ENCODE results near the gene WWOX. TPM values are rescaled to one million over a fixed set of nuclear protein-coding genes. Genes with fewer than 3 reads are reported as not detected.
"Not testable (repeated sequence)": the region's sequence is repeated elsewhere in the genome, so short reads cannot be mapped to it uniquely, and the experiment has no call there.

WWOX gene
- polyA plus RNA-seq (ENCODE audit: insufficient read length in 3 of 3), result 10 to 100 TPM; 36.2 to 37.9 (median 36.7) TPM
- long read RNA-seq, donor 1, partial matches to known transcripts, result 22 of 24 reads
- long read RNA-seq, donor 1, other reads (novel, unspliced or antisense), result 0 of 24 reads
- long read RNA-seq, donor 2, partial matches to known transcripts, result 11 of 16 reads
- long read RNA-seq, donor 2, other reads (novel, unspliced or antisense), result 0 of 16 reads
- long read RNA-seq, donor 3, transcript WWOX-216 (1 exons, 525 nt), result major isoform, 5 of 7 reads
- long read RNA-seq, donor 3, partial matches to known transcripts, result 0 of 7 reads
- long read RNA-seq, donor 3, other reads (novel, unspliced or antisense), result 0 of 7 reads
- long read RNA-seq, donor 4, partial matches to known transcripts, result 0 of 2 reads
- long read RNA-seq, donor 4, other reads (novel, unspliced or antisense), result 0 of 2 reads
- long read RNA-seq, donor 5, result 0 reads
- long read RNA-seq, donor 6, partial matches to known transcripts, result 17 of 23 reads
- long read RNA-seq, donor 6, other reads (novel, unspliced or antisense), result 0 of 23 reads
- long read RNA-seq, donor 7, partial matches to known transcripts, result 0 of 3 reads
- long read RNA-seq, donor 7, other reads (novel, unspliced or antisense), result 0 of 3 reads
- long read RNA-seq, donor 8, result 0 reads
- long read RNA-seq, donor 9, partial matches to known transcripts, result 21 of 25 reads
- long read RNA-seq, donor 9, other reads (novel, unspliced or antisense), result 0 of 25 reads
- long read RNA-seq, donor 10, partial matches to known transcripts, result 35 of 37 reads
- long read RNA-seq, donor 10, other reads (novel, unspliced or antisense), result 0 of 37 reads
- long read RNA-seq, donor 11, partial matches to known transcripts, result 14 of 19 reads
- long read RNA-seq, donor 11, other reads (novel, unspliced or antisense), result 0 of 19 reads
- long read RNA-seq, donor 12, partial matches to known transcripts, result 0 of 2 reads
- long read RNA-seq, donor 12, other reads (novel, unspliced or antisense), result 0 of 2 reads
- long read RNA-seq, donor 13, result 0 reads
- long read RNA-seq, donor 14, partial matches to known transcripts, result 18 of 22 reads
- long read RNA-seq, donor 14, other reads (novel, unspliced or antisense), result 0 of 22 reads
- long read RNA-seq, donor 15, partial matches to known transcripts, result 5 of 9 reads
- long read RNA-seq, donor 15, other reads (novel, unspliced or antisense), result 0 of 9 reads
- long read RNA-seq, donor 16, transcript WWOX-216 (1 exons, 525 nt), result major isoform, 8 of 23 reads
- long read RNA-seq, donor 16, partial matches to known transcripts, result 11 of 23 reads
- long read RNA-seq, donor 16, other reads (novel, unspliced or antisense), result 0 of 23 reads

DNA sequence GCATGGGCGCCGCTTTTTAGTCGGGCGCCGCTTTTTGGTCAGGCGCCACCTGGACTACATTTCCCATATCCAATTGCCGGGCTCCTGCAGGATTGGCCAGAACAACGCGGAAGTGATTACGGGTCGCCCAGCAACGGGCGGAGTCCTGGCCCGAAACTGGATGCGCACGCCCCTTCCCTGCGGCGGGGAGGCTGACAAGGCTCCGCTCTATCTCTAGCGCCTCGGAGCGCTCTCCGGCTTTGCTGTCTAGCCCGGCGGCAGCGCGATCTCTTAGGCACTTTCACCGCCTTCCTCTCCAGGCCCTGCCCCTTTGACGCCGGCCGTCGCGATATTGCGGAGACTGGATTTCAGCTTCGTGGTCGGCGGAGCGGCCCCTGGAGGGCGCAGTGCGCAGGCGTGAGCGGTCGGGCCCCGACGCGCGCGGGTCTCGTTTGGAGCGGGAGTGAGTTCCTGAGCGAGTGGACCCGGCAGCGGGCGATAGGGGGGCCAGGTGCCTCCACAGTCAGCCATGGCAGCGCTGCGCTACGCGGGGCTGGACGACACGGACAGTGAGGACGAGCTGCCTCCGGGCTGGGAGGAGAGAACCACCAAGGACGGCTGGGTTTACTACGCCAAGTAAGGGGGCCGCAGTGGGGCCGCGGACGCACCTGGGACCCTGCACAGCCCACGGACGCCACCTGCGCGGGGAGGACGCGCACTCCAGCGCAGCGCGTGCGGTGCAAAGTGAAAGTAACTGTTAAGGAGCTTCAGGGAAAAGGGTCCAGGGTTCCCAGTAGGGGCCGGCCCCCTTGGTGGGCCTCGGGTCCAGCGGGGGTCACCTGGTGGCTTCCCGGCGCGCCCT lies at the start of gene WWOX:
WWOX (plus strand) TSS at position 384 of the 841 bp plus-strand sequence.
- DNase-seq (ENCODE audit: extremely low read depth in 1 of 11, low read depth in 9 of 11, low spot score in 4 of 11), result peak; percentile 91 to 98 (median 96)

DNA sequence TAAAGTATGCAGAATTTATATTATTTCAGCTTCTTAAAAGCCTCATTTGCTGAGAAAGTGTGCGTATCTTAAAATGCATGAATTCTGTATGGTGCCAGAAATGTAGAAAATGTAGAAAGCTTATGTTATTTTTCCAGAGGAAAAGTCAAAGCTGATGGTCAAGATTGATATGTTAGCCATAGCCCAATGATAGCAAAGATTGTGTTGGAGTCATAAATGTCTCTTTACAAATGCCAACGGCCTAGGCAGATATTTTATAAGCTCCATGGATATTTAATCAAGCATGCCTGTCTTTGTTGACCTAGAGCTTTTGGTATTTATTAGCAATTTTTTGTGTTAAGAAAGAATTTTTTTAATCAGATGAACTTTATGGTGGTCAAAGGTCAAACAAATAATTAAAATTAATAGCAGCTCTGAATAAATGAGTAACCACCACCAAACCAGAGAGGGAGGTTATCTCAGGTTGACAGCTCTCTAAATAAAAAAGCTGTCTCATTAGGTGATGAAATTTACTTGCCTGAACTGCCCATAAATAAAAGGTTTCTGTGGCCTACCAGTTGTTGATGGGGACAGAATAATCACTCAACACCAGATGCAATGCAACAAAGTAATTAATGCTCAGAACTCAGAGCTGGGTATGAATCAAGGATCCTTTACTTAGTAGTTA lies 48.6 kb upstream of the WWOX start:
- DNase-seq (ENCODE audit: extremely low read depth in 1 of 11, low read depth in 9 of 11, low spot score in 4 of 11), result no peak

DNA sequence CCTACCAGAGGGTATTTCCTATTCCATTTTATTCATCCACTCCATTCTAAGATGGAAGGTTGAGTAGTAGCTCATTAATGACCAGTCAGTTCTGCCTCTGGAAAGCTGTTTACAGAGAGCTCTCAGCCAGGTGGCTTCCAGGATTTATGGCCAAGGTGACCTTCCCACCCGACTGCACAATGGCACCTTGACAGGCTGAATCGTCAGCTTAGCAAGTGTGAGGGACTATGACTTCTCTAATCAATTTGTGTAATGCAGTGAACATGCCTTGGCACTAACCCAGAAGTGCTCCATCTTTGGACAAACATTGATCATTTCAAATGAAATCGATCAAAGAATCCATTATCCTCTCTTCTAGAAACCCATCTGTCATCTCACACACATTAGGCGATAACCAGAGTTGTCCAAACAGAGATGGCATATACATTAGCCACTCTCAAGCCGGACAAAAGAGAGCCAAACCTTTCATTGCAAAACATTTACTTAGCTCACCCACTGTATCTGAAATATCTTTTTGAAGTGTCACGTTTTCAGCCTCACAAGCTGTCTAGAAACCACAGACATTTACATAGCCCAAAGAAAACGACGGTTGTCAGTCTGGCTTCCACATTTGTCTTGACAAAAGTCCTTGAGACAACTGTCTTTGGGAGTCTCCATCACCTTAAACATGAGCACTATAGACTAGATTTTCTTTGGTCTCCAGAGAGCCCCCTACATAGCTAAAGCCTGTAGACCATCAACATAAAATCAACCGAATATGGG lies 41.5 kb upstream of the WWOX start:
- no peak for DNase-seq (ENCODE audit: extremely low read depth in 1 of 11, low read depth in 9 of 11, low spot score in 4 of 11)

DNA sequence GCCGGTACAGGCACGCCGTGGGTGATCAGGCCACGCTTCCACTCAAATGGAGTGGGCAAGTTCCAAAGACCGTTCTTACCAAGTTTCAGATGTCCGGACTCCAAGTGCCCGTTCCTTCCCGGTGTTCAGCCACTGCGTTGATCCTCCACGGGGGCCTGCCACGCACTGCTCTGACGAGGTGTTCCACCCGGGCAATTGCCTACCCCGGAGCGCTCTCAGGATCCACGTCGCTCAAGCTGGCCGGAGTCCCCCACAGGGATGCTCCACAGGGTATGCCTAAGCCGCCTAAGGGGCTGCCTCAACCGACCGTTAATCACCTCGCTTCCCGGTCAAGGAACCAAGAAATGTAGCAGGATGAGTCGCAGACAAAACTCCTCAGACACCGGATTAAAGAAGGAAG lies 39.6 kb upstream of the WWOX start:
- DNase-seq (ENCODE audit: extremely low read depth in 1 of 11, low read depth in 9 of 11, low spot score in 4 of 11), result not testable (repeated sequence)

DNA sequence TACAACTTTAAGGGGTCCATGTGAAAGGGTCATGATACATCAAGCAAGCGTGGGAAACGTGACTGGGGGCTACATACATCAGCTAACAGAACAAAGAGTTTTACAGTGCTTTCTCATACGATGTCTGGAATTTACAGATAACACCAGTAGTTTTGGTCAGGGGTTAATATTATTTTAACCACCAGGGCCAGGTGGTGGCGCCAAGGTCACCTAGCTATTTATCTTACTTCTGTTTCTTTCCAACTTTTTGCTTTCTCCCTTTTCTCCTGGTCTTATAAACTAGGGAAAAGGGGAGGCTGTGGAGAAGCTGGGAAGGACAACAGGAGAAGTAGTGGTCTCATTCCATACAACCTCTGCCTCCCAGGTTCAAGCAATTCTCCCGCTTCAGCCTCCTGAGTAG lies 39.2 kb upstream of the WWOX start:
- DNase-seq (ENCODE audit: extremely low read depth in 1 of 11, low read depth in 9 of 11, low spot score in 4 of 11), result no peak

DNA sequence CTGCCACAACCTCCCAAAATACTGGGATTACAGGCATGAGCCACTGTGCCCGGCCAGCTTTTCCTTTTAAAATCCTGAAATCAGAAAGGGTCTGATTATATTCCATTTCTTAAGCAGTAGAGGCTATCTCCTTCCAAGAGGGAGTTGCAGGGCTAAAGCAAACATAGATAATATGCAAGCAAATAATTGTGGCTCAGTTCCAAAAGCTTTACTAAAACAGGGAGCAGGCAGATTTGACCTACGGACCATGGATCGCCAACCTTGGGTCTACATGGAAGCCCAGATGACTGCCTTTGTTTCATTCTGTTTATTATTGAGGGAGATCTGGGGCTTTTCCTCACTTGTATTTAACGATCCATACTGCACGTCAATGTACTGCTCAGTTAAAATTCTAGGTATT lies 38.6 kb upstream of the WWOX start:
- DNase-seq (ENCODE audit: extremely low read depth in 1 of 11, low read depth in 9 of 11, low spot score in 4 of 11), result no peak

DNA sequence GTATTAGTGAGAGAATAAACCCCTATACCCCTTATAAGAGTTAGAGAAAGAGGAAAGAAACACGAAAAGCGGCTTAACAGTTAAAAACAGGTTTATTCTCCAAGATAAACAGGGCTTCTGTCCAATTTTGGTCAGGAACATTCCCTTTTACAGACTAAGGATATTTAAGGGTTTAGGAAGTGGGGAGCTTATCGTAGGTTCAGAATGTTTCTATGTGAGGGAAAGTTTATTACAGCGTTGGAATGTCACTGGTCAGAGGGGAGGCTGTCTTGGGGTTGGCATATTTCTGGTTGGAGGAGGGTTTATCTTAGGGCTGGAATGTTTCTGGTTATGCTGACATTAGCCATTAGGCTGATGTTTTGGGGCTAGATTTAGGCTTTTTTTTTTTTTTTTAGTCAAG lies 34.1 kb upstream of the WWOX start:
- DNase-seq (ENCODE audit: extremely low read depth in 1 of 11, low read depth in 9 of 11, low spot score in 4 of 11), result peak in 1 of 11 donors; percentile 51

DNA sequence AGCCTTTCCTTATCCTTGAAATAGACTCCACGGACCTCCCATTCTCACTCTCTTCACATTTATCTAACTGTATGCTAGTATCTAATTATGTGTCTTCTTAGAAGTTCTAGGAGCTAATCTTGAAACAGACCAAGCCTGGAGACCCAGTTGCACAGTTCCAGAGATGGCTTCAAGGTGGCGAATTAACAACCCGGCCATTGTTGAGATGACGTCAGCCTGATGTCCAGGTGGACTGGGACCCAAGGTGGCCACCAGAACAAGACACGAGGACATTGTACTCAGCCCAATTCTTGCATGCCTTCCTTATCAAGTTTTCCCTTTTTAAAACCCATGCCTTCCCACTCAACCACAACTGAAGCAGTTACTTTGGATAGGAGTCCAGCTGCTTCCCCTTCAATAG lies 29.5 kb upstream of the WWOX start:
- no peak for DNase-seq (ENCODE audit: extremely low read depth in 1 of 11, low read depth in 9 of 11, low spot score in 4 of 11)

DNA sequence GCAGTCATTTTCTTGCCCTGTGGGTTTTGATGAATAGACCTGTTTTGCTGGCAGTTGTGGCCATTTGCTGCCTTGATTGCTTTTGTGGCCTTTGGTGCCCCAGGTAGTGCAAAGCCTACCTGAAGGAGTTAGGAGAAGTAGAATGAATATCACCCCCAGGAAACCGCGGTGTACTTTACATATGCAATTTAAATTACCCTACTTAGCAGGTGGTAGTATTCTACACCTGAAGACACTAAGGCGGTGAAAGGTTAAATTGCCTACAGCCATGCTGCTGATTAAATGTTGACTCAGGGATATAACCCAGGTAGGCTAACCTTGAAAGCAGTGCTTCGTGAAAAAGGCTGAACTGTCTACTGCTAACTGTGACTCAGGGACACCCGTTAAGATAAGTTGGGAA lies 27.2 kb upstream of the WWOX start:
- no peak for DNase-seq (ENCODE audit: extremely low read depth in 1 of 11, low read depth in 9 of 11, low spot score in 4 of 11)

DNA sequence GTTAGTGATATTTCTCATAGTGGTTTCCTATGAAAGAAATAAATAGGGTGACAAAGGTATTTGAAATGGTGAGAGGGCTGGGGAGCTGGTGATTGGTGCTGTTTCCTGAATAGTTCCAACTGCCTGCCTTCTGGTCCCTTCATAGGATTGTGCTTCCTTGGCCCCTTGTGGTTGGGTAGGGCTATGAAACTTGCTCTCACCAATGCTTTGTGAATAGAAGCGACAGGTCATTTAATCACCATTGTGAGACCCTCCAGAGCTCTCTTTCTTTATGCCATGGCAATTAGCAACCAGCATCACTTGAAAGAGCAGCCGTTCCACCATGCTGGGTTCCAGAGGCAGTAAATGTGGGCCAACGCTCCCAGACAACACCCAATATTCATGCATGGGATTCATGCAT lies 23.7 kb upstream of the WWOX start:
- DNase-seq (ENCODE audit: extremely low read depth in 1 of 11, low read depth in 9 of 11, low spot score in 4 of 11), result no peak

DNA sequence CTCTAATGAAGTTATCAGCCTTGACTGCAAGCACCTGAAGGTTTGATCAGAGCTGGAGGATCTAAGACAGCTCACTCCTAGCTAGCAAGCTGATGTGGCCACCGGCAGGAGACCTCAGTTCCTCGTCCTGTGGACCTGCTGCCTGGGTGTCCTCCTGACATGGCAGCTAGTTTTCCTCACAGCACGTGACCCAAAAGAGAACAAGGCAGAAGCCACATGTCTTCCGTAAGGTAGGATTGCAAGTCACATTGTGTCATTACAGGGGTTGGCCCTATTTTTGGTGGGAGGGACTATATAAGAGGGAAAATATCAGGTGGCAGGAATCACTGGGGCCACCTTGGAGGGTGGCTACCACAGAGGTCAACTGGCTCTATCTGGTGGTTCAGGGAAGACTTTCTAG lies 18.1 kb upstream of the WWOX start:
- DNase-seq (ENCODE audit: extremely low read depth in 1 of 11, low read depth in 9 of 11, low spot score in 4 of 11), result no peak

DNA sequence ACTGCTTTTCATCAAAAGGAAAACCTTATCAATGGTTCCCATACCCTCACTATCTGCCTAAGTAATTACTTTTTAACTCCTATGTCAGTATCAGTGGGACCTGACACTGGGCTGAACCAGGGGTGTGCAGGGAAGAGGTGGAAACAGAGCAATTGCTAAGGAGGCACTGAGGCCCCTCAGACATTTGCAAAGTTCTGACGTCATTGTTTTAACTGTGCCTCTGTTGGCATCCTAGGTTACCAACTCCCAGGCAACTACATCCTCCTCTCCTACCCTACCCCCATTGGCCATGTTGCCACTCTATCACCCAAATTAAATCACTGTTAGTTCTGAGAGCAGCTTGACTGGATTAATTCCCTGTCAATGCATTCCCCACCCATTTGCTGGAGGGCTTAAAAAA lies 8.0 kb upstream of the WWOX start:
- no peak for DNase-seq (ENCODE audit: extremely low read depth in 1 of 11, low read depth in 9 of 11, low spot score in 4 of 11)

DNA sequence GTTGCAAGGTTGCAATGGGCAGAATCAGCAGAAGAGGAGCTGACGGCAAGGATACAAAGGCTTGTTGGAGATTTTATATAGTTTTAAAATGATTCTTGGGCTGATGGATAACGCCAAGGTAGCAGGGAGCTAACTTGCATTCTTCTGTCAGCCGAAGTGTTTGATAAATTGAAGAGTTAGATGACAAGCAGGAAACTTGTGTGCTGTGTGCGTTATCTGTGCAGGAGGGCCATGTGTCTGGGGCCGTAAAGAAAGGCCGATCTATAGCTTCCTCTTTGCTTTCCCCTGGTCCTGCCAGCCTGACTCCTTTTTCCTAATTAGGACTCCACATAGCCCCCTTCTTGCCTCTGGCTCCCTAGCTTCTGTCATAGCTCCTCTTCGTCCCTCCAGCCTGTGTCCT lies 6.7 kb upstream of the WWOX start:
- DNase-seq (ENCODE audit: extremely low read depth in 1 of 11, low read depth in 9 of 11, low spot score in 4 of 11), result no peak

DNA sequence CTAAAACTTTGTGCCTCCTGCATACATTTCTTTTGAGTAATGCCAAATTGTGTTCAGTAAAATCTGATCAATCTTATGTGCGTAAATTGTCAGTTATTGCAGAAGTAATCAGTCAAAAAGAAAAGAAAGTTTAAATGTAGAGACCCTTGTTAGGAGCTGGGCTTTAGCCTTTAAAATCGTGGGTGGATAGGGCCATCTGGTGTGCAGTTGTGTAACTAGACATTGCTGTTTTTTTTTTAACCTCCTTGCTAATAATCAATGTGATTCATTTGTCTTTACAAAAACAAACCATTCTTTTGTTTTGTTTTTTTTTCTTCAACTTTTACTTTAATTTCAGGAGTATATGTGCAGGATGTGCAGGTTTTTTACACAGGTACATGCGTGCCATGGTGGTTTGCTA lies 5.3 kb upstream of the WWOX start:
- no peak for DNase-seq (ENCODE audit: extremely low read depth in 1 of 11, low read depth in 9 of 11, low spot score in 4 of 11)

DNA sequence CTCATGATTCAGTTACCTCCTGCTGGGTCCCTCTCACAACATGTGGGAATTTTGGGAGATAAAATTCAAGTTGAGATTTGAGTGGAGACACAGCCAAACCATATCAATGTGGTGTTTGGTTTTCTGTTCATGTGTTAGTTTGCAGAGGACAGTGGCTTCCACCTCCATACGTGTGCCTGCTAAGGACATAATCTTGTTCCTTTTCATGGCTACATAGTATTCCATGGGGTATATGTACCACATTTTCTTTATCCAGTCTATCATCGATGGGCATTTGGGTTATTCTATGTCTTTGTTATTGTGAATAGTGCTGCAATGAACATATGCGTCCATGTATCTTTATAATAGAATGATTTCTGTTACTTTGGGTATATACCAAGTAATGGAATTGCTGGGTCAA lies 4.5 kb upstream of the WWOX start:
- no peak for DNase-seq (ENCODE audit: extremely low read depth in 1 of 11, low read depth in 9 of 11, low spot score in 4 of 11)

DNA sequence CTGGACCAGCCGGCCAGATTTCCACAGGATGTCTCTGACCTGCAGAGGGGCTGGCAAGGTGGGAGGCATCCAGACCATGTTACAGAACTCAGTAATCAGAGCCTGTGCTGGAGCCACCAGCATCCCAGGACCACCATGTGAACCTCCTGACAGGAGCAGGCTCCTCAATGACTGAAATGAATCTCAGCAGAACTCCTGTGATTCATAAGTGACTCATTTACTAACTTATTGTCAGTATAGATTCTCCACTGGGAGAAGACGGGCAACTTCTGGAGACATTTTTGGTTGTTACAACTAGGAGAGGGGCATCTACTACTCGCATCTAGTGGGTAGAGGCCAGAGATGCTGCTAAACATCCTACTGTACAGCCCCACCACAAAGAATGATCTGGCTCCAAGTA lies 3.1 kb upstream of the WWOX start:
- no peak for DNase-seq (ENCODE audit: extremely low read depth in 1 of 11, low read depth in 9 of 11, low spot score in 4 of 11)

DNA sequence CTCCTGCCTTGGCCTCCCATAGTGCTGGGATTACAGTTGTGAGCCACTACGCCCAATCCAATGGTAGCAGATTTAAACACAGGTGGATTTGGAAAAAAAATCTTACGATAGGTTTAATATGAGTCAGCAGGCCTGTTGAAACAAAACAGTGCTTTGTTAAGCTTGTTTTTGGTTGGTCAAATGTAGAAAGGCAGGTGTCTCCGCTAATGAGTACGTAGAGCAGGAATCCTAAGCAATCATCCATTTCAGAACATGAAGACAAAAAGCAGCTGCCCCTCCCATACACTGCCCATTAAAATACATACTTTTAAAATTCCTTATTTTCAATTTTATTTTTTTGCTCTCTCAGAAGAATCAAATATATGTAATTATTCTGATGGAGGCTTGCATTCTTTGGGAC lies 1.9 kb upstream of the WWOX start:
- no peak for DNase-seq (ENCODE audit: extremely low read depth in 1 of 11, low read depth in 9 of 11, low spot score in 4 of 11)
